ENCODE measurements around the gene COL21A1.

GRCh38 chr6:56222499-56222898 is 24.9 kb downstream of the COL21A1 start:
- TF ChIP-seq CTCF (IDR thresholded peaks at IDR 0.05) (no peak), POLR2A (IDR thresholded peaks at IDR 0.05) (no peak)

All from uterus (tissue), 2 donors.